ENCODE data around the gene RASA2. TPM values are rescaled to one million over a fixed set of nuclear protein-coding genes. Genes with fewer than 3 reads are reported as not detected.

RASA2 gene
- polyA plus RNA-seq, 1 donor from 2014 or later, result 37.5 TPM

DNA sequence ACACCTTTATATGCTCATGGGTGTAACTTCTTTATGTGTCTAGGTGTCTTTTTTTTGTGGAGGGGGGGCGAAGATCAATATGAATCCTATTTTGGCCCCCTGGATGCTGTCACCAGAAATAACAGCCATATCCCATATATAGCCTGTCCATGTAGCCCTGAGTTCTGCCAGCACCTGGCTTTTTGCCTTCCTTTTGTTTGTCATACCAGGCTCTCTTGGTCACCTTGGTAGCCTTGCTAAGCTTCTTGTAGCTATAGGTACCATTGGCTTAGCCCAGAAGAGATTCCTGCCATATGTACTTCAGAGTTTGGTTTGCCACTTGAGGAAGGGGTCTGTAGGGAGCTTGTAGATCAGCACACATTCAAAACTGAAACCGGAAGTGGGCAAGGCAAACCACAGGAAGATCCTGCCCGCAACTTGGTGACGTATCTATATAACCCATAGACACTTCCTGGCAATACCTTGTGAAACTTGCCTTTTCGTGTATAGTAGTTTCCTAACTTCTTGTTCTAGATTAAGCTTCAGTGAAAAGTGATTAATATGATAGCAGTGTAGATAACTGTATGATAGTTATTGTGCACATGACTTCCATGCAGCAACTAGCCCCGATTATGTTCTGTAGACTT is 11.9 kb downstream of the RASA2 start:
- H3K79me2 ChIP-seq (replicated peaks; ENCODE audit: insufficient read depth, low read length), result peaks cover 44% of the 10 kb centered on the region
- no peak overlapping the region for H3K9ac ChIP-seq (ENCODE audit: low read length)
- H4K20me1 ChIP-seq (ENCODE audit: insufficient read depth), result no peaks in the 10 kb centered on the region
- H3K9me3 ChIP-seq (ENCODE audit: low read length), result no peaks in the 10 kb centered on the region
- H3K9me2 ChIP-seq (ENCODE audit: insufficient read depth, low read length), result no peaks in the 10 kb centered on the region
- H3K27me3 ChIP-seq (ENCODE audit: insufficient read depth, low read depth, low read length), result no peaks in the 10 kb centered on the region
- H3K4me2 ChIP-seq (ENCODE audit: low read length), result no peak overlapping the region
- H3K4me3 ChIP-seq (ENCODE audit: low read length), result no peak overlapping the region
- H3K36me3 ChIP-seq (ENCODE audit: insufficient read depth, low read length), result no peaks in the 10 kb centered on the region
- H3K27ac ChIP-seq (ENCODE audit: low read length), result no peak overlapping the region
- TF ChIP-seq EZH2 (IDR thresholded peaks at IDR 0.05; ENCODE audit: borderline replicate concordance, insufficient read depth, low read length, poor library complexity, severe bottlenecking) (no peak), EP300 (conservative IDR thresholded peaks at IDR 0.05; ENCODE audit: poor library complexity, severe bottlenecking) (no peak), MXI1 (conservative IDR thresholded peaks at IDR 0.05; ENCODE audit: poor library complexity, severe bottlenecking) (no peak), TAF1 (IDR thresholded peaks at IDR 0.05; ENCODE audit: low read depth) (no peak), SMC3 (conservative IDR thresholded peaks at IDR 0.05; ENCODE audit: poor library complexity) (no peak), RAD21 (conservative IDR thresholded peaks at IDR 0.05) (no peak), POLR2AphosphoS5 (IDR thresholded peaks at IDR 0.05) (no peak)
- TF ChIP-seq, protein P1, sequence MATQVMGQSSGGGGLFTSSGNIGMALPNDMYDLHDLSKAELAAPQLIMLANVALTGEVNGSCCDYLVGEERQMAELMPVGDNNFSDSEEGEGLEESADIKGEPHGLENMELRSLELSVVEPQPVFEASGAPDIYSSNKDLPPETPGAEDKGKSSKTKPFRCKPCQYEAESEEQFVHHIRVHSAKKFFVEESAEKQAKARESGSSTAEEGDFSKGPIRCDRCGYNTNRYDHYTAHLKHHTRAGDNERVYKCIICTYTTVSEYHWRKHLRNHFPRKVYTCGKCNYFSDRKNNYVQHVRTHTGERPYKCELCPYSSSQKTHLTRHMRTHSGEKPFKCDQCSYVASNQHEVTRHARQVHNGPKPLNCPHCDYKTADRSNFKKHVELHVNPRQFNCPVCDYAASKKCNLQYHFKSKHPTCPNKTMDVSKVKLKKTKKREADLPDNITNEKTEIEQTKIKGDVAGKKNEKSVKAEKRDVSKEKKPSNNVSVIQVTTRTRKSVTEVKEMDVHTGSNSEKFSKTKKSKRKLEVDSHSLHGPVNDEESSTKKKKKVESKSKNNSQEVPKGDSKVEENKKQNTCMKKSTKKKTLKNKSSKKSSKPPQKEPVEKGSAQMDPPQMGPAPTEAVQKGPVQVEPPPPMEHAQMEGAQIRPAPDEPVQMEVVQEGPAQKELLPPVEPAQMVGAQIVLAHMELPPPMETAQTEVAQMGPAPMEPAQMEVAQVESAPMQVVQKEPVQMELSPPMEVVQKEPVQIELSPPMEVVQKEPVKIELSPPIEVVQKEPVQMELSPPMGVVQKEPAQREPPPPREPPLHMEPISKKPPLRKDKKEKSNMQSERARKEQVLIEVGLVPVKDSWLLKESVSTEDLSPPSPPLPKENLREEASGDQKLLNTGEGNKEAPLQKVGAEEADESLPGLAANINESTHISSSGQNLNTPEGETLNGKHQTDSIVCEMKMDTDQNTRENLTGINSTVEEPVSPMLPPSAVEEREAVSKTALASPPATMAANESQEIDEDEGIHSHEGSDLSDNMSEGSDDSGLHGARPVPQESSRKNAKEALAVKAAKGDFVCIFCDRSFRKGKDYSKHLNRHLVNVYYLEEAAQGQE (IDR thresholded peaks at IDR 0.05; ENCODE audit: borderline replicate concordance), result no peak
- TF ChIP-seq, protein P2, sequence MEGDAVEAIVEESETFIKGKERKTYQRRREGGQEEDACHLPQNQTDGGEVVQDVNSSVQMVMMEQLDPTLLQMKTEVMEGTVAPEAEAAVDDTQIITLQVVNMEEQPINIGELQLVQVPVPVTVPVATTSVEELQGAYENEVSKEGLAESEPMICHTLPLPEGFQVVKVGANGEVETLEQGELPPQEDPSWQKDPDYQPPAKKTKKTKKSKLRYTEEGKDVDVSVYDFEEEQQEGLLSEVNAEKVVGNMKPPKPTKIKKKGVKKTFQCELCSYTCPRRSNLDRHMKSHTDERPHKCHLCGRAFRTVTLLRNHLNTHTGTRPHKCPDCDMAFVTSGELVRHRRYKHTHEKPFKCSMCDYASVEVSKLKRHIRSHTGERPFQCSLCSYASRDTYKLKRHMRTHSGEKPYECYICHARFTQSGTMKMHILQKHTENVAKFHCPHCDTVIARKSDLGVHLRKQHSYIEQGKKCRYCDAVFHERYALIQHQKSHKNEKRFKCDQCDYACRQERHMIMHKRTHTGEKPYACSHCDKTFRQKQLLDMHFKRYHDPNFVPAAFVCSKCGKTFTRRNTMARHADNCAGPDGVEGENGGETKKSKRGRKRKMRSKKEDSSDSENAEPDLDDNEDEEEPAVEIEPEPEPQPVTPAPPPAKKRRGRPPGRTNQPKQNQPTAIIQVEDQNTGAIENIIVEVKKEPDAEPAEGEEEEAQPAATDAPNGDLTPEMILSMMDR (IDR thresholded peaks at IDR 0.05; ENCODE audit: poor library complexity, severe bottlenecking), result no peak
- H3F3A ChIP-seq (ENCODE audit: insufficient read depth, low read length, poor library complexity, severe bottlenecking), result no peaks in the 10 kb centered on the region
- no peak overlapping the region for H2AFZ ChIP-seq (ENCODE audit: low read depth, low read length)

DNA sequence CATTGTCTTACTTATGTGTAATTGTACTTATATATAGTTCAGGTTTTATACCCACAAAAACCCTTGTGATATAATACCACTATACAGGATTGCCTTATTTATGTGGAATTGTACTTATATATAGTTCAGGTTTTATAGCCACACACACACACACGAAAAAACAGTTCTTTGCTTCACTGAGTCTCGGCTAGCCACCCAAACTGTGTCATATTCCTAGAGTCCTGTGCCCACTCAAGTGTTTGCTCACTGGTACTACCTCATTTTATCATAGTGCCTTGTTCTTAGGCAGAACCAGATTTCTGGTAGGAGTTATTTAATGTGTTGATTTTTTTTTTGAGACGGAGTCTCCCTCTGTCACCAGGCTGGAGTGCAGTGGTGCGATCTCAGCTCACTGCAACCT is 12.5 kb downstream of the RASA2 start:
- H3K79me2 ChIP-seq (replicated peaks; ENCODE audit: insufficient read depth, low read length), result peaks cover 42% of the 10 kb centered on the region
- H3K27ac ChIP-seq (ENCODE audit: low read length), result no peak overlapping the region
- no peaks in the 10 kb centered on the region for H3F3A ChIP-seq (ENCODE audit: insufficient read depth, low read length, poor library complexity, severe bottlenecking)
- no peaks in the 10 kb centered on the region for H3K9me3 ChIP-seq (ENCODE audit: low read length)
- no peak overlapping the region for H3K4me3 ChIP-seq (ENCODE audit: low read length)
- TF ChIP-seq, protein P2 (IDR thresholded peaks at IDR 0.05; ENCODE audit: poor library complexity, severe bottlenecking), result no peak
- TF ChIP-seq EP300 (conservative IDR thresholded peaks at IDR 0.05; ENCODE audit: poor library complexity, severe bottlenecking), result no peak
- no peak for TF ChIP-seq MXI1 (conservative IDR thresholded peaks at IDR 0.05; ENCODE audit: poor library complexity, severe bottlenecking)
- no peak for TF ChIP-seq TAF1 (IDR thresholded peaks at IDR 0.05; ENCODE audit: low read depth)
- no peak for TF ChIP-seq RAD21 (conservative IDR thresholded peaks at IDR 0.05)
- no peak for TF ChIP-seq SMC3 (conservative IDR thresholded peaks at IDR 0.05; ENCODE audit: poor library complexity)
- TF ChIP-seq POLR2AphosphoS5 (IDR thresholded peaks at IDR 0.05), result no peak
- no peak for TF ChIP-seq EZH2 (IDR thresholded peaks at IDR 0.05; ENCODE audit: borderline replicate concordance, insufficient read depth, low read length, poor library complexity, severe bottlenecking)
- no peaks in the 10 kb centered on the region for H4K20me1 ChIP-seq (ENCODE audit: insufficient read depth)
- no peak overlapping the region for H3K4me2 ChIP-seq (ENCODE audit: low read length)
- no peaks in the 10 kb centered on the region for H3K9me2 ChIP-seq (ENCODE audit: insufficient read depth, low read length)
- H3K9ac ChIP-seq (ENCODE audit: low read length), result no peak overlapping the region
- no peak overlapping the region for H2AFZ ChIP-seq (ENCODE audit: low read depth, low read length)
- no peaks in the 10 kb centered on the region for H3K27me3 ChIP-seq (ENCODE audit: insufficient read depth, low read depth, low read length)
- no peaks in the 10 kb centered on the region for H3K36me3 ChIP-seq (ENCODE audit: insufficient read depth, low read length)
